Subcutaneous adipose tissue (tissue), 4 donors: ENCODE results near the gene SMC3. TPM values are rescaled to one million over a fixed set of nuclear protein-coding genes. Genes with fewer than 3 reads are reported as not detected.

Experiments
- small RNA-seq: library from RNA; depleted of rRNA; stranded (forward); fragments of <200 nt; gene quantifications from one replicate; pipeline ENCODE3, GENCODE V24; 2016
- total RNA-seq, 4 donors: library from RNA; depleted of rRNA; stranded (reverse); fragments of >200 nt; gene quantifications; one replicate each; pipeline ENCODE4 v1.1.0, GENCODE V29; 2016
- TF ChIP-seq, protein P1 (sequence below): fragments of 450-650 bp; IDR thresholded peaks from one replicate; pipeline ENCODE4 v1.5.1; 2016; ENCODE audit warnings: low read depth, mild to moderate bottlenecking, control low read depth, antibody characterized with exemption, moderate library complexity

Gene SMC3
- total RNA-seq, 4 donors from 2014 or later, result 28.0 to 39.1 (median 31.1) TPM

DNA sequence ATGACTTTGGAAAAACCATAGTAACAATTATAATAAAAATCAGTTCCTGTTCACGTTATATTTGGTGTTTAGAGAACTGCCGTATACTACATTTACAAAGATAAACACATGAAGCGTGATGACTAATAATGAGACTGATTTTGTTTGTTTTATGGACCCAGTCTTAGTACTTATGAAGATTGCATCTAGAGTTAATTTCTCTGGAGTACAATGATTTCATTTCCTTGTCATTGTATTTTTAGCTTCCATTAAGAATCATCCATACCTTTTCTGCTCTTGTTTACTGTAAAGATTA, 79.6 kb downstream of the SMC3 start:
- TF ChIP-seq, protein P1, sequence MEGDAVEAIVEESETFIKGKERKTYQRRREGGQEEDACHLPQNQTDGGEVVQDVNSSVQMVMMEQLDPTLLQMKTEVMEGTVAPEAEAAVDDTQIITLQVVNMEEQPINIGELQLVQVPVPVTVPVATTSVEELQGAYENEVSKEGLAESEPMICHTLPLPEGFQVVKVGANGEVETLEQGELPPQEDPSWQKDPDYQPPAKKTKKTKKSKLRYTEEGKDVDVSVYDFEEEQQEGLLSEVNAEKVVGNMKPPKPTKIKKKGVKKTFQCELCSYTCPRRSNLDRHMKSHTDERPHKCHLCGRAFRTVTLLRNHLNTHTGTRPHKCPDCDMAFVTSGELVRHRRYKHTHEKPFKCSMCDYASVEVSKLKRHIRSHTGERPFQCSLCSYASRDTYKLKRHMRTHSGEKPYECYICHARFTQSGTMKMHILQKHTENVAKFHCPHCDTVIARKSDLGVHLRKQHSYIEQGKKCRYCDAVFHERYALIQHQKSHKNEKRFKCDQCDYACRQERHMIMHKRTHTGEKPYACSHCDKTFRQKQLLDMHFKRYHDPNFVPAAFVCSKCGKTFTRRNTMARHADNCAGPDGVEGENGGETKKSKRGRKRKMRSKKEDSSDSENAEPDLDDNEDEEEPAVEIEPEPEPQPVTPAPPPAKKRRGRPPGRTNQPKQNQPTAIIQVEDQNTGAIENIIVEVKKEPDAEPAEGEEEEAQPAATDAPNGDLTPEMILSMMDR, result no peak

DNA sequence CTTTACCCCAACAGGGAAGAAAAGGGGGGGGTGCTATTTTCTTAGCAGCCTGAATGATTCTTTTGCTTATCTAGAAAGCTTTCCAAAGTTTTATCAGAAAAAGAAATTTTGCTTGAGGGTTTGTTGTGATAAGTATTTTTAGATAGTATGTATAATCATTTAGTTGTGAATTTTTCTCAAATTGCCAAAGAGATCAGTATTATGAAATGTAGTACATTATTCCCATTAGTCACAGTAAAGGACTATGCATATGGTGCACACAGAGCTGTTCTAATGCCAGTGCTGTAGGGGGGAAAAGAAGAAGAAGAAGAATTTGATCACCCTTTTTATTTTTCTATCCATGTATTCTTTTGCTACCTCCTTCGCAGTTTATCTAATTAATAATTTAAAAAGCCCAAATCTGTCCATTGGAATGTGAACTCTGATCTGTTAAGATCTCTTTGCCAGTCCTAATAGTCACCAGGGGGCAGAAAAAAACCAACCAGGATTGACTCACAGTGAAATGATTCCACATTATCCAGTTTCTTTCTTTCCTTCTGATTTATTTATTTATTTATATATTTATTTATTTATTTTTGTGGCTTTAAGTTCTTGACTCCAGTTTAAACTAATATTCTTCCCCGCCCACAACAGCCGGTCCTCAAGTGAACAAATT, 81.3 kb downstream of the SMC3 start:
- TF ChIP-seq, protein P1, result no peak

DNA sequence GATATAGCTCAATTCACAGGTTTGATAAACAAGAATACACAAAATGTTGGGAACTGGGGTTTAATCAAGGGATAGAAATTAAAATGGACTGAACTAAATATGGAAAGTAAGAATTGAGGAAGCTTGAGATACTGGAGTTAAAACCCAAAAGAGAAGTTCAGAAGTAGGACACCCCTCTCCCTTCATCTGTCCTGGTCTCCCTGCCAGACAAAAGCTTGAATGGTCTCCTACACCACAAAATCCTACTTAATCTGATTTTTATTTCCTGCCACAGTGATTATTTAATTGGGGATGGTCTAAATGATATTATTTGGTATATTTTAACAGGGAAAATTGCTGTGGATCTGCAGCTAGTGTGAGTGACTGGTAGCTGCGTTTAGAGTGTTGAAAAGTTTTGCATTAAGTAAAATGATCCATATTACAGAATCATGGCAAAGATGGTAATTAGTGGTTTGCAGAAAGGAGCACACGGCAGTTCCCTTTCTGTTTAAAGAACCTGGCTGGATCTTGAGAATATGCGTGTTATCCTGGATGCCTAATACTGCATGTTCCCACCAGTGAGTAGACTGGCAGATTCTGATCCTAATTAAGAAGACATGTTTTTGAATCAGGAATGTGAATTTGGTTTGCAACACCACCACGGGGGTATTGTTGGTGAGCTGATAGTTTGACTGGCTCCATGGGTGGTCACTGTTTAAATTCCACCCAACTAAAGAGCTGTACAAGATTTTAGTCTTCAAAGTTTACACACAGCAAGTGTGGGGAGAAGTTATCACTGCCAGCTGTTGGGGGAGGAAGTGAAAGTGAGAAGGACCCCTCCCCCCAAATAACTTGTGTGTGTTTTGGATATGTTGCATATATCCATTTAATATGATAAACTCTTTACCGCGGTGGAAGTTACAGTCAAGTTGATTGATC, 82.1 kb downstream of the SMC3 start:
- TF ChIP-seq, protein P1, result no peak

DNA sequence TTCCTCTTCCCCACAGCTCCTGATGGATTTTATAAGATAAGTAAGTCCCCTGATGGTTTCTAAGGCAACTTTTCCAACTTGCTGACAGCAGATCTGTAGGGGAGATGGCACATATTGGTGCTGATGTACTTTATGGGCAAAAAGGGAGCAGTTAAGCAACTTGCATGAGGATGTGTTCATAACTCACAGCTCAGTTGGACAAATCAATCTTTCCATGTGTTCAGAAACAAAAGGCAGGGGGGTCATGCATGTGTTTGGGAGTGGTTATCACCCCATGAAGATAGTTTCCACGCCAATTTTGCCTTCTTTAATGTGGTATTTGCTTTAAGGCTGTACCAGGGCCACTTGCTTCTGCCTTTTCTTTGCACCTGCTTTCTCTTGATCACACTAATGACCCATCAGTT, 82.8 kb downstream of the SMC3 start:
- TF ChIP-seq, protein P1, result no peak

DNA sequence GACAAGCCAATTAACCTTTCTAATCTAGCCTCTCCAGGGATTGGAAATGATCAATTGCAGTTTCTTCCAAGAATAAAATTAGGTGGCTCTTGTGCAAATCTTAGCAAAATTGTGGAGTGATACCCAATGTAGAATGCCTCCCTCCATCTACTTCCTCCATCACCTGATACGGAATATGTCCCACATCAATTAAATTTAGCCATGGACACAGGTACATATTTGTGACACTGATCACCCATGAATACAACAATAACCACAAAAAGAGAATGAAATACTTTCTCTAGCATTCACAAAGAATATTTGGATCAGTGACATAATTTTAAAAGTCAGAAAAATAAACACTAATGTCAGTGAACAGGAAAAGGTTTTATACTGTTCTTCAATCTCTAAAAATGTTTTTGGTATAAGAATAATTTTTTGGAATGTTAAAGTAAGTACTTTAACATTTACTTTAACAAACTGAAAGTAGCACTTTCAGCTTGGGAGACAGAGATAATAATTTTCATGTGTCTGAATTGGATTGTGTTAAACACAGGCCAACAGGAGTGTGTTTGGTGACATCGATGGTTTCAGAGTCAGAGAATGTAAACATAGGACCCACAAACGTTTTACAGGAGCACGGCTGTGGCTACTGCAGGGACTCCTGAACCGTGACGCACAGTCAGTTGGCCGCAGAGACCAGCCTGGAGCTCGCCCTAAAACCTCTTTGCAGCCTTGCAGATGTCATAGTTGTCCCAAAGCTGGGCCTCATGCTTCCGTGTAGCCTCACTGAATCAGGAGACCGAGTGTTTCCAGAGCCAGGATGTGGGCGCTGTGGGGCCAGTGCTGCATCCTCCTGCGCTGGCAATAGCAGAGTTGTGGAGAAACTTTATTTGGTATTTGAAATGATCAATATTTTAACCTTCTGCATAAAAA, 83.8 kb downstream of the SMC3 start:
- TF ChIP-seq, protein P1, result no peak

DNA sequence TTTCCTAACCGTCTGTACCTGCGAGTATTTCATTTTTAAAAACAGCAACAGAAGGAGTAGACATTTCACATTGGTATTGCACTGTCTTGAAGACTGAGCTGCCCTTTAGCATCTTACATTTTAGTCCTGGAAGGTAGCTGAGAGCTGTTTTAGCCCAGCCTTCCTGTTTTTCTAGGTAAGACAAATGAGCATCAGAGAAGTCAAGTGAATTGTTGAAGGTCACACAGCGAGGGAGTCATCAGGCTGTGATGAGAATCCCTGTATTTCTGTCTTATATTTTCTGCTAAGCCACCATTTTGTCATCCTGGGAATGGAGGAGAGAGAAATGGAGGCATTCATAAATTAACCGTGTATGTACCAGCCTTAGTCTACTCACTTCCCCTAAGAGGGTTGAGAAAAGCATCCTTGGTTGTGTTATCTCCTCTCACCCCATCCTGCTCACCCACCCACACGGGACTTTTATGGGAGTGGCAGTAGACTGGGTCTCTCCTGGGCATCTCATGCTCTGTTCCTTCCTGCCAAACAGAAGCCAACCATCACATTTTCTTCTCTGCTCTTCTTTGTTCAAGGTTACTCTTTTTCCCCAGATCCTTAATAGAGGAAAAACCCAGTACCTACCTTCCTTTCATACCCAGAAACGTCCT, 85.1 kb downstream of the SMC3 start:
- TF ChIP-seq, protein P1, result no peak

Small RNAs within 50 kb of the gene (small RNA-seq; reads per million reads assigned to genes)
- gene RF00019, result 0.49 reads per million

Other genes starting within 250 kb of the SMC3 start
- 10 to 100 TPM in 1 of 4 donors, 1 to 10 TPM in 3; 4.8 to 10.8 (median 8.1) TPM for gene DUSP5, start 69.8 kb upstream of the SMC3 start, total RNA-seq
- 10 to 100 TPM in 1 of 4 donors, 1 to 10 TPM in 2, under 1 TPM in 1; 0.88 to 10.3 (median 3.5) TPM for gene RBM20, start 76.6 kb downstream of the SMC3 start, total RNA-seq